Lower leg skin (tissue), 3 donors: Measurements from ENCODE around the gene GABBR2.

ENCODE experiments used
- CTCF ChIP-seq, 3 donors: fragments of 450-650 bp; IDR thresholded peaks; one replicate each; pipeline ENCODE4 v1.5.1; 2016; ENCODE audit warnings: antibody characterized with exemption in 3 of 3, mild to moderate bottlenecking in 3 of 3, moderate library complexity in 2 of 3
- POLR2A ChIP-seq, 2 donors: fragments of 450-650 bp; IDR thresholded peaks; one replicate each; pipeline ENCODE4 v1.6.1; 2016 to 2017; ENCODE audit warnings: antibody characterized with exemption in 2 of 2, mild to moderate bottlenecking in 1 of 2, moderate library complexity in 1 of 2

- TF ChIP-seq POLR2A (IDR thresholded peaks at IDR 0.05) = no peak
- TF ChIP-seq CTCF (IDR thresholded peaks at IDR 0.05) = no peak
These were observed 351.6 kb downstream of the GABBR2 start for GRCh38 chr9:98356953-98357690.
